Measurements from ENCODE around the gene ADA. TPM values are rescaled to one million over a fixed set of nuclear protein-coding genes. Genes with fewer than 3 reads are reported as not detected.

The ADA gene
- polyA plus RNA-seq, 1 donor (not counting 4 experiments of a cell fraction or from before 2014, with no cell fraction given): 21.4 TPM

GRCh38 chr20:44684047-44684967 is 32.8 kb upstream of the ADA start:
- Histone ChIP-seq H3K9me1 (ENCODE audit: control insufficient read depth, extremely low read depth, insufficient read depth, low read length) (no peaks in the 10 kb centered on the region), H3K36me3 (ENCODE audit: control insufficient read depth in 2 of 2, extremely low read depth in 1 of 2, insufficient read depth in 2 of 2, low read length in 2 of 2) (no peaks in the 10 kb centered on the region), H3K9me3 (ENCODE audit: control insufficient read depth, low read depth, low read length) (no peaks in the 10 kb centered on the region), H4K20me1 (ENCODE audit: control insufficient read depth, extremely low read depth, insufficient read depth, low read length) (no peaks in the 10 kb centered on the region), H3K4me3 (ENCODE audit: control insufficient read depth in 2 of 3, extremely low read depth in 1 of 3, insufficient read depth in 2 of 3, low read depth in 1 of 3, low read length in 3 of 3) (no peak overlapping the region), H3K4me2 (ENCODE audit: control insufficient read depth, extremely low read depth, insufficient read depth, low read depth, low read length) (no peak overlapping the region), H3K4me1 (ENCODE audit: control insufficient read depth, extremely low read depth, insufficient read depth, low read length) (no peaks in the 10 kb centered on the region), H3K27ac (ENCODE audit: control insufficient read depth, insufficient read depth, low read length) (no peak overlapping the region), H3K27me3 (ENCODE audit: control insufficient read depth, extremely low read depth, insufficient read depth, low read length) (no peaks in the 10 kb centered on the region), H2AFZ (ENCODE audit: control insufficient read depth, low read length) (no peak overlapping the region), H3K79me2 (ENCODE audit: control insufficient read depth, insufficient read depth, low read length) (no peaks in the 10 kb centered on the region), H3K9ac (ENCODE audit: control insufficient read depth, extremely low read depth, insufficient read depth, low read length) (no peak overlapping the region)
- no peak for TF ChIP-seq CTCF (optimal IDR thresholded peaks at IDR 0.05 in 1 of 3, IDR thresholded peaks at IDR 0.05 in 1 of 3, conservative IDR thresholded peaks at IDR 0.05 in 1 of 3; ENCODE audit: extremely low read depth in 1 of 3, insufficient read depth in 2 of 3, low read length in 3 of 3)
- TF ChIP-seq EZH2 (IDR thresholded peaks at IDR 0.05; ENCODE audit: low read length): no peak
- DNase-seq (ENCODE audit: low read depth, low spot score): no peak
- dilution Hi-C loops (cut with MboI; ENCODE audit: extremely low pct_ligation_motif_present, low sequenced_read_pairs): no loop called here
- no peak for FAIRE-seq

DNA sequence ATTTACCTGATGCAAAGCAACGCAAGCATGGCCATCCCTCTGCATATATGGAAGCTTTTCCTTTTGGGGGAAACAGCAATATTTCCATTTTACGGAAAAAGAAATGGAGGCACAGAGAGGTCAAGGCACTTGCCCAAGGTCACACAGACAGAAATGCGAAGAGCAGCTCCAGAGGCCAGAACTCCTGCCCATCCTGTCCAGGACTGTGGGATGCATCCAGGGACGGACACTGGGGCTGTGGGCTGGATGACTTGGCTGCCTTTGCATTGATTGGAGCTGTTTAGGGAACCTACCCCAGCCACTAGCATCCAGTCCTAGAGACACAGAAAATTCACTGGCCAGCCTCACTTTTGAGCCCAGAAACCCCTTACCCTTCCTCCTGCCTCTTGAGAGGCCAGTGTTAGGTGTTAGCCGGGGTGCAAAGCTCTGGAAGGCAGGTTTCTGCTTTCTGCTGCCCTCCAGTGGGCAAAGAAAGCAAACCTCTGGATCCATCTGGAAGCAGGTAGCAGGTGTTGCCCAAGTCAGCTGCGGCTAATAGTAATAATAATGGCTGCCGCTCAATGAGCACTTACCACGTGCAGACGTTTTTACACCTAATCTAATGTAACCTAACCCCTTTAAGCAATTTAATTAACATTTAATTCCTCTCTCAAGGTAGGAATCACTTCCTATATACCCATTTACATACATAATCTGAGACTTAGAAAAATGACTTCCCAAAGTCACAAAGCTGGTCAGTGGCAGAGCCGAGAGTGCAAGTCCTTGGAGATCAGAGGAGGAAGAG is 32.0 kb upstream of the ADA start:
- Histone ChIP-seq H2AFZ (ENCODE audit: control insufficient read depth, low read length) (no peak overlapping the region), H4K20me1 (ENCODE audit: control insufficient read depth, extremely low read depth, insufficient read depth, low read length) (no peaks in the 10 kb centered on the region), H3K4me3 (ENCODE audit: control insufficient read depth in 2 of 3, extremely low read depth in 1 of 3, insufficient read depth in 2 of 3, low read depth in 1 of 3, low read length in 3 of 3) (no peak overlapping the region), H3K79me2 (ENCODE audit: control insufficient read depth, insufficient read depth, low read length) (no peaks in the 10 kb centered on the region), H3K9me3 (ENCODE audit: control insufficient read depth, low read depth, low read length) (no peaks in the 10 kb centered on the region), H3K27ac (ENCODE audit: control insufficient read depth, insufficient read depth, low read length) (no peak overlapping the region), H3K36me3 (ENCODE audit: control insufficient read depth in 2 of 2, extremely low read depth in 1 of 2, insufficient read depth in 2 of 2, low read length in 2 of 2) (no peaks in the 10 kb centered on the region), H3K9ac (ENCODE audit: control insufficient read depth, extremely low read depth, insufficient read depth, low read length) (no peak overlapping the region), H3K27me3 (ENCODE audit: control insufficient read depth, extremely low read depth, insufficient read depth, low read length) (no peaks in the 10 kb centered on the region), H3K4me2 (ENCODE audit: control insufficient read depth, extremely low read depth, insufficient read depth, low read depth, low read length) (no peak overlapping the region), H3K9me1 (ENCODE audit: control insufficient read depth, extremely low read depth, insufficient read depth, low read length) (no peaks in the 10 kb centered on the region), H3K4me1 (ENCODE audit: control insufficient read depth, extremely low read depth, insufficient read depth, low read length) (peaks cover 3% of the 10 kb centered on the region)
- FAIRE-seq (peak; percentile 73), DNase-seq (ENCODE audit: low read depth, low spot score) (peak; percentile 49)
- TF ChIP-seq EZH2 (IDR thresholded peaks at IDR 0.05; ENCODE audit: low read length): no peak
- peak; percentile 78 to 80 (median 79) for TF ChIP-seq CTCF (optimal IDR thresholded peaks at IDR 0.05 in 1 of 3, IDR thresholded peaks at IDR 0.05 in 1 of 3, conservative IDR thresholded peaks at IDR 0.05 in 1 of 3; ENCODE audit: extremely low read depth in 1 of 3, insufficient read depth in 2 of 3, low read length in 3 of 3)
- dilution Hi-C loops (cut with MboI; ENCODE audit: extremely low pct_ligation_motif_present, low sequenced_read_pairs): no loop called here

All from keratinocyte (primary cell).